CD4-positive, alpha-beta T cell treated with Interleukin-6 at 100 ng/mL for 8 hours (primary cell): ENCODE results near the gene MED27.

ENCODE experiments used
- DNase-seq: peaks from one replicate; pipeline ENCODE4 v3.0.0-alpha.2; 2020; ENCODE audit warnings: mixed read lengths, low spot score

Gene MED27

DNA sequence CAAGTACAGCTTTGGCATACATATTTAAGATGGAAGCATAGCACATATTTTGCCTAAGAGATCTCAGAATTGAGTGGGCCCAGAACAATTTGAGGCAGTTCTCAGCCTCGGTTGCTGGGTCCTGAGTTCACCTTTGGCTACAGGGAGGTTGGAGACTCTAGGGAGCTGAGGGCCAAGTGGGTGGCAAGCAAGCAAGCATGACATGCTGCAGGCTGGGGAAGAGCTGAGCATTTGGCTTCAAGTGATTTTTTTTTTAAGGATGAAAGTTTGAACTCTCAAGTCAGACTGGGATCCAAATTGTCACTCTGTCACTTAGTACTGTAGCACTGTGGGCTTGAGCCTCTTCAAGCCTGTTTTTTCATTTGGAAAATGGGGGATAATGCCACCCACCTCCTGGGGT, 160.5 kb downstream of the MED27 start:
- no peak for DNase-seq

DNA sequence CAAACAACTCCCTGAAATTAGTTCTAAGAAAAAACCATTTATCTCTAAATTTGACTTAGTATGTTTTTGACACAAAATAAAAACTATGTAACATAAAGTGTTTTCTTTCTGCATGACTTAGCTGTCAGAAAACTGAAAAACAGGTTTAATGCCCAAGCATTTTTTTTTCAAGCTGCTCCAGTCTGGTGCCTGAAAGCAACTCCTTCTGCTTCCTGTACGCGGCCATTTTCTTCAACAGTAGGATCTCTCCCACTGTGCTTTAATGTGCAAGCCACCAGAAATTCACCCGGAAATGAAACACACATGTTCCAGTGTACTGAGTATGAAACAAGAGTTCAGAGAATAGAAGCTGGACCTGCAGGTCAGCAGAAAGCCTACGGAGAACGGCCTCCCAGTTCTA, 161.2 kb downstream of the MED27 start:
- no peak for DNase-seq

DNA sequence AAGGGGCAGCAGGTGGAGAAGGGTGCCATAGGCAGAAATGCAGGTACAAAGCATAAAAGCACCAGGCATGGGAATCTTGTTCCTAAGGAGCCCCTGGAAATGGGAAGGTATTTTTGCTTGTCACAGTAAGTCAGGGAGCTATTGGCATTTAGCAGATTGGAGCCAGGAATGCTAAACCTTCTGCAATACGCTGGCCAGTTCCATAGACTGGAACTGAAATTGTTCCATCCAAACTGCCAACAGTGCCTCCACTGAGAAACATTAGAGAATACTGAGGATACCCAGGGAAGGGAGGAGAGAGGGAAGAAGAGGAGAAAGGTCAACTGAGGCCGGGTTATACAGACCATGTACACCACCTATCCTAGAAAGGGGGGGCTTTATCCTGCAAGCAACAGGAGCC, 162.7 kb downstream of the MED27 start:
- DNase-seq = no peak

DNA sequence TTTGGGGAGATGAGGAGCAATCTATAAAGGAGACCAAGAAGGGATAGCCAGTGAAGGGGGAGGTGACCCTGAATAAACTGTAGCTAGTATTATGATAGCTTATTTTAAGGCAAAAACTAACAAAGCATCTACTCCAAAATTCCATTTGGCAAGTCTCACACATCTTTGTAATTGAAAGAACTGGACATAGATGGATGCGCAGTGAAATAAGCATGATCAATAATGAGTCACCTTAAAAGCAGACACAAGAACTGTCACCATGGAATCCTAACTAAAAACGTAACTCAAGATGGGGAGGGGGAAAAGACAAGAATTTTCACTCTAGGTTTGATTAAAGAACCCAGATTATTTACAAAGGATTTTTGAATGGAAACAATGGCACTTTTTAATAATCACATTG, 164.5 kb downstream of the MED27 start:
- DNase-seq = no peak

DNA sequence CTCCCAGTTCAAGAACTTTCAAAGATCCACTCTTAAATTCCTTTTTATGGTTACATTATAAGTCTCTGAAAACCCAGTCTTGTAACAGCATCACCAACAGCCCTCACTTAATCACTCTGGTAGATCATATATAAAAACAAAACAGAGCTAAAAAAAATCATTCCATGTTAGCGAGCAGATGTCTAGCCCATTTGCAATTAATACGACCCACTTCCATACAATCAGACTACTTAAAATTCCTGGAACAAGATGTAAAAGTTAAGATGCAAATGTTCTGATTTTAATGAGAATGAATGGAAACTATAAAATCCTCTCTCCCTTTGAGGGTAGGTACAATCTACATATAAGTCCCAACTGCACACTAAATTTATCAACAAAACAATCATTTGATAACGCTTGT, 167.0 kb downstream of the MED27 start:
- no peak for DNase-seq

DNA sequence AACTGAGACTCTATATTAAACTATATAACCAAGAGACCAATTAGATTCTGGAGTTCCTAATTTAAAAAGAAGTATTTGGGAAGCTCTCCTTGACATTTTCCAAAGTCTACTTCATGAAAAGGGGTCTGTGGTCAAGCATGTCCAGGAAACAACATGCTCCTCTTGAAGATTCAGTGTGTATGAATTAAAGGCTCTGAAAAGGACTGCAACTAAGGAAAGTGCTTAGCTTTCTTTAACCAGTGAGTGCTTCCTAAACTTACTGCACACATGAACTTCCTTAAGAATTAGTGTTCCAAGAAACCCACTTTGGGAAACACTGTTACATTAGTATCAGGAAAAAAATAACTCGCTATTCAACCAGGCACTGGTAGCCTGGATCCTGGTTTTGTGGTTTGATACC, 167.6 kb downstream of the MED27 start:
- no peak for DNase-seq

DNA sequence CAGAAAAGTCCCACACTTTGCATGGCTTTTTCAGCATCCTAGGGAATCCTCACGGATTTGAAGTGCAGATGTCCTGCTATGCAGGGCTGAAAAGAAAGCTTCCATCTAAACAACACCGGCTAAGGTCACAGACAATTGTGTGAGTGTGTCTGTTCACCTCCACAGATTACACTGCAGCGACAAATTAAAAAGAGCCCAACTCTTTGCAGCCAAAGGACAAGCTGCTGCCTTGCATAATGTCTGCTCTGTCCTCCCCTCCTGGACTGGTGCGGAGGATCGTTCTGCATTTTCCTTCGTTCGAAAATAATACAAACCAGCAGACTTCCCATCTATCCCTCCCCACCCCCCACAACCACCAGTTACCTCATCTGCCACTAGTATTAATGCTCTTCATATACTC, 169.1 kb downstream of the MED27 start:
- no peak for DNase-seq

DNA sequence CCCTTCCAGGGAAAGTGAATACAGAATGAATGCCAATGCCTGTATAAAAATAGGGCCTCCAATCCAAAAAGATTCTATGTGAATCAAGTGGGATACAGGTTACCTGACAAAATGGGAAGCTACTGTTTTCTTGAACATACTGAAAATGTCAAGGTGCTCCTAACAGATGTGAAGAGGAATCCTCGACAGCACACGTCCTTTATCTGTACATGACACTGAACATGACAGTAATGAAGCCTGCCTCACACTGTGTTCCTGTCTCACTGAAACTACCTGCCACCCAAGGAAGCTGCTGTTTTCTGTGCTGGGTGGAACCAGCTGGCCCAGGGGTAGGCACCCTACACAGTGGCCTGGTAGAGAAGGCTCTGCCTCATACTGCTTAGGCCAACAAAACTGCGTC, 174.5 kb downstream of the MED27 start:
- no peak for DNase-seq

DNA sequence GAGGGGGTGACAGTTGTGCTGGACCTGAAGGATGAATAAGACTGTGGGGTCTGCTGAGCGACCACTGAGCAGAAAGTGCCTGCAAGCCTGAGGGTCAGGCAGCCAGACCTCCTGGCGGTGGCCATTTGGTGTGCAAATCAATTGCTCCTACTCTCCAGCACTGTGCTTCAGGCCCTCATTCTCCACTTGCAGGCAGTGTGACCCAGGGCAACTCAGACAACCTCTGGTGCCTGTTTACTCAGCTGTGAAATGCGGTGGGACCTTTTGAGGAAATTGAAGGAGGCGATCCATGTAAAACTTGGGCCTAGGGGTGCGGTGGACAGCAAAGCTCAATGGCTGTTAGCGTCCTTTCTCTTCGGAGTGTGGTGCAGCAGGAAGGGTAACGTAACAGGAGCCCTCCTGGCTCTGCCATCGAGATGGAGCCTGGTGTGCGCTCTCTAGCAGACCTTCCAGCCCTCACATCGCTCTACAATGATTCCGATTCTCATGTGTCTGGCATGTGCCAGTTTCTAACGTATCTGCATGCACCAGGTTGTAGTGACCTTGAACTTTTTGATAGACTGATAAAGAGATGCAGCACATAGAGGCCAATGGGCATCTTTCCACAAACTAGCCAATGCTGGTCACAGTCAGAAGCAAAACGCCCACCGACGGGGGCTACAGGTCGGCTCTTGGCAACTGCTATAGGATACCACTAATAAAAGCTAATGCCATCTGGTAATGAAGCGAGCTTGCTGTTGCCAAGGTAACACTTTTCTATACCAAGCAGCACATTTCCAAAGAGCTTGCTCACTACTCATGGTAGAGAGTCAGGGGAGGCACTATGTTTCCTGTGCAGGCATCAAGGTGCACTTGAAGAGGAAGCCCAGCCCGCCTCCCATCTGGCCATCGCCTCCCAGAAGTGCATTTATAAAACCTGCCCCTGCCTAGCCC, 180.1 kb downstream of the MED27 start:
- DNase-seq = no peak

DNA sequence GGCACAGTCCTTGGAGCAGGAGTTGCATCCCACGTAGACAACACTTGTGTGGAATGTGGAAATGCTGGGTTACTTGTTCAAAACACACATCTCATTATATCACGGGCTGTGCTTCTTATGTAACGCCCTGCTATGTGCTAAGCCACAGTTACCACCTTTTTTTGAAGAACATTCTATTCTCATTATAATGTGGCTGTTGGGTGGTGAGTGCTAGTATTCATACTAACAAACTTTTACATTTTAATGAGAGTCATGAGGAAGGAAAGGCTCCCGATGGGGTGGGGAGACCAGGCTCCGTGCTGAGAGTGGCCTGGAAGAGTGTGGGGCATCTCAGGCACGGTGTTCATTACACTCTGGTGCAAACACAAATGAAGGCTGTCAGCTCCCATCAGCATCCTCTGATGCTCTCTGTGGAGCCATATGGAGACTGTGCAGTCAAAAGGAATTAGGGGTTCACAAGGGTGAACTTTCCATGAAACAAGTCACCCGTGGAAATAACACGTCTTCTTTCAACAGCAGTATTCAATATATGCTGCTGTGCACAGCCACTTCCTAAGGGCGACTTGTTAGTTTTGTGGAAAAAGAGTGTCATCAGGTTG, 186.7 kb downstream of the MED27 start:
- DNase-seq = no peak

DNA sequence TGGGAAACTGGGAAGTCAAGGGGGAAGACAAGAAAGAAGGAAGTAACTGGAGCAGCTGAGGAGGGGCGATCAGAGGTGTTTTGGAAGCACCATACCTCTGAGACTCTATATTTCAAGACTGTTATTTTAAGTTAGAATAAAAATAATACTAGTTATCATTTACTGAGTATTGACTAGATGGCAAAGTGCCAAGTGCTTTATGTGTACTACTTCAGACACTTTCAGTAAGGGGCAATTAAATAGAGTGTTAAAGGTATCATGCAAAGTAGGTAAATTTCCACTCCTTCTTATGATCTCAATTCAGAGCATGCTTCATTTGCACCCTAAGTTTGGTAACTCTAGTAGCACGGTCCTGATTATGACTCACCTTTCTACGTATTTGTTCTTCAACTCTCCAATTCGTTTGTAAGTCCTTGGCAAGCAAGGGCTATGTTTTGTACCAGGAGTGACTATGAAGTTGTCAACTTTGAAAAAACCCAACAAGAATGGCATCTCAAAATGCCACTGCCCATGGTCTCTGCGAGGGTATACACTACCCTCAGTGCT, 187.4 kb downstream of the MED27 start:
- no peak for DNase-seq

DNA sequence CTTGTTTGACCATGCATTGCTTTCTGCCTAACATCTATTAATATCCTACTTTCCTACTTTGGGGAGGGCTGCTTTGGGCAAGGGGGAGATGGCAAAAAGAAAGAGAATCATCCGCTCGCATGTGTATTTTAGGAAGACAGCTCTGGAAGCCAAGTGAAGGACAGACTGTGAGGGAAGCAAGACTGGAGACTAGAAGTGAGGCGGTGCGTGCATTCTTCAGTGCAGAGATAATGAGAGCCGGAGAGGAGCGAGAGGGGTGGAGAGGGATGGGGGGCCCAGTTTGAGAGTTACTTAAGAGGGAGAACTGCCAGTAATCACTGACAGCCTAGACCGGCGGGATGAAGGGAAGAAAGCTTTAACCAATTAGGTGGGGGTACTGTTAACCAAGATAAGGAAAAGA, 188.1 kb downstream of the MED27 start:
- DNase-seq = no peak

DNA sequence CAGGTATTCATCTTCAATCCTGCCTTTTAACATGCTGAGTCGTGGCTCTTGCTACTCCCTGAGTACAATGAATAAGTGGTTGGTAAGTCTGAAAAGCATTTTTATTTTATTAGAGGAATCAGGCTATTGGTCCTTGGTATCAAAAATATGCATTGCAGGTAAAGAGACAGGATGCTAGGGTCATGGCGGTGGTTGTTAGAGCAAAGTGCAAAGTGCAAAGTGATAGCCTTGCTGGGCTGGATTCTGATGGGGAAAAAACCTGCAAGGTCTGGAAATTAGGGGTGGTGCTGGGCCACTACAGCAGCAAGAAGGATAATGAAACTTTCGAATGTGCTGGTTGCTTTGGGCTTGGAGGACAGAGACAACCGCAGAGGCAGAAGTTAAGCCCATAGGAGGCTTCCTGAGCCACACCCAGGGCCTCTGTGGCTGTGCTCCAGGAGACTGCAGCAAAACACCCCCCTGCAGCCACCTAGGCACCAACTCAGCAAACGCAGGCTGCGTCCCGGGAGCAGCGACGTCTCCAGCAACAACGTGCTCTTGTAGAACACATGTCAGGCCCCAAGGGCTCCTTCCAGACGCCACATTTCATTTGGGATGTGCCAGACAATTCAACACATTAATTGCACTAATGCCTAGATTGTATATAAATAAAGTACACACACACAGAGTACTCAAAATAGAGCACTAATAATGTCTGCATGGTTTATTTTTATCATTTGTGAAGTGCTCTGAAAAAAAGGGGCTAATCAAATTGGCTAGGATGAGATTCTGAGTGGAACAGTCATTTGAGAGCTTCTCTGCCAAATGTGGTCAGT, 190.0 kb downstream of the MED27 start:
- no peak for DNase-seq

DNA sequence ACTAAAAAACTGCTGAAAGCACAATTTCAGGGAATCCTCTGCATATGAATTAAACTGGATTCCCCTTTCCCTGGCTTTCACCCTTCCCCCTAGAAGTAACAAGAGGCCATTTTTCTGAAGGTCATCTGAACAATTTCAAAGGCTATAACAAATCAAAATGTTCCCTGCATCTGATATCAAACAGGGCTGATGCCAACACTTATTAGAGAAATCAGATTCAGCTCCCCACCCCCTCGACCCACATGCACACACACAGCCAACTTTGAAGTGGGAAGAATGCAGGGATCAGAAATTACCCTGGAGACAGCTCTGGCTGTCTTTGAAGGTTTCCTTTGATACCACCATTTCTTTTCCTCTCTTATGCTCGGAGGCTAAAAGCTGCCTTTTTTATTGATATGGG, 190.7 kb downstream of the MED27 start:
- no peak for DNase-seq

DNA sequence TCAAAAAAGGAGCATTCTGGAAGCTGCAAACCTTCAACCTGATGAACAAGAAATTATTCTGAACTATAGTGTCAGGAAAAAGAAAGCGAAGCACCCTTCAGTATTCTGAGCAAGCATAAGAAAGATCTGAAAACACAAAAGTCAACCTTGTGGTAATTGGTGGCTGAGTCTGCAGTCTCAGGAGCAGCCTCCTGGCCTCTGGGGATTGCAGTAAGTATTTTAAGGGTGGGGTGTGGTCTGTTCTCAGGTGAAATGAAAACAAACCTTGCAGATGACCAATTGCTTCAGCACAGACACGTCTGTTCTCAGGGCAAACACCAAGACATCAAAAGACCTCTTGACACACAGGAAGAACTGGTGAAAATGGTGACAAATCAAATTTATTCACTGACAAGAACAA, 192.0 kb downstream of the MED27 start:
- no peak for DNase-seq

DNA sequence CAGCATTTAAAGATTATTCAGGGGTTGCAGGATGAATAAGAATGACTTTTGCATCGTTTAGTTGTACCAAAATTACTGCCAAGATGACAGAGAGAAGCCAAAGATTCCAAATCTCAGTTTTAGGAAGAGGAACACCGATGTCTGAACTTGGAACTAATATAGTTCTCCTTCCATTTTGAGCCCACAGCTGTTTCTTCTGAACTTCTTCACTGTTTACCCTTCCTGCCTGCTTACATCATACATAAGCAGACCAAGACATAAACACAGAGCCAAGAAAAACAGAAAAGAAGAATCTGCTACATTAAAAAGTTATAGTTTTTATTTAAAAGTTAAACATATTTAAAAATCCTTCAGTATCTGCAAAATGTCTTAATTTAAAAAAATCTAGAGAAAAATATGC, 192.8 kb downstream of the MED27 start:
- no peak for DNase-seq

DNA sequence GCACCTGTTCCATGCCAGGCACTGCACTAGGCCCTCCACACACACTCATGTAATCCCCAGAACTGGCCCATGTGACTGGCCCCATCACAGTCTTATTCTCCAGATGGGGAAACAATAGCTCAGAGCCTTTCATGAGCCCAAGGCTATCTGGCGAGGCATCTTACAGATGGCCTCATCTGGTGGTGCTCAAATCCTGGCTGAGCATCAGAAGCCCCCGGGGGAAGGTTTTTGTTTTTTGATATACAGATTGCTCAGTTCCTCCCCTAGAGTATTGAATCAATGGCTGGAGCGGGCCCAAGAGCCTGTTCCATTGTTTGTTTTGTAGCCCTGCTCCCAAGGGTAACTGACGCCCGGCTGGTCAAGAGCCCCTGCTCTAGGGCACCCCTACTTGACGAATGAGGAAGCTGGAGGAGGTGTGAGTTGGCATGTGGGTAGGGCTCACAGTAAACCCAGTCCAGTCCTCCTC, 194.5 kb downstream of the MED27 start:
- DNase-seq = no peak

DNA sequence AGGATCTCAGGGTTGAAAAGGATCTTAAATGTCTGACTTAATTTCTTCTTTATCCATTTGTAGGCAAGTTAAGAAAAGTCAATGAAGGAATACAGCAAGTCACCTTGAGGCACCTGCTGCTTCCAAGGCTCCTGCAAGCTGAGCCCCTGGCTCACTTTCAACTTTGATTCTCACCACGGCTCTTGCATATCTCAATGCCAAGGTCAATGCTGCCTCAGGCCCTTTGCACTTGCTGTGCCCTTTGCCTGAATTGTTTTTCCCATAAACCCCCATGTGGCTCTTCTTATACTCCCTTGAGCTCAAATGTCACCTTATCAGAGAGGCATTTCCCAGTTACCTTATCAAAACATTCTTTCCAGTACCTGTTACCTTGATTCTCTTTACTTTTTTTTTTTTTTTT, 195.4 kb downstream of the MED27 start:
- DNase-seq = no peak

DNA sequence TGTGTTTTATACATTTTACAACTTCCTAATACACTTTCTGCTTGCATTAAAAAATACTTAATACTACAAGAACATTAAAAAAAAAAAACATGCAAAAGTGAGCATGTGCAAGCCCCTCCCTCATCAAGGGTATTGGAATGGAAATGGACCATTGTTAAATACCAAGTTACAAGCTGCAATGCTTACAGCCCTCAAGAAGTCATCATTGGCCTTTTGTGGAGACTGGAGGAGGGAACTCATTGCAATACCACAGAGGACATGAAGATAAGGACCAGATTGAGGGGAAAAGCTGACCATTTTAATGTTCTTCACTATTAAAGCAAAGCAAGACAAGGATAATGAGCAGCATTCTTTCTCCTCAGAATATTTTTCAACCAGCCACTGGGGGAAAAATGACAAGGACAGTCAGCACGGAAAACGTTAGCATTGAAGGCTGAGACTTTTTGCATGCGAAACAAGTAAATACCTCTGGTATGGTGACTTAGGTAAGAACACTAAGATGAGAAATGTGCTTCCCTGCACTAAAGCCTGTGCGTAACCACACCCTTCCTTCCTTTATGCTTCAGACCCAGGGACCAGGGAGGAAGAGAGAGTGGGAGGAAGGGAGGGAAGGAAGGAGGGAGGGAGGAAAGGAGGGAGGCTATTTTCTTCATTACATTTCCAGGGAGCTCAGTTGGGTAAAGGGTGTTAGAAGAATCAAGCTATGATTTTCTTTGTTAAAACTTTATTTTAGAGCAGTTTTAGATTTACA, 198.7 kb downstream of the MED27 start:
- no peak for DNase-seq

DNA sequence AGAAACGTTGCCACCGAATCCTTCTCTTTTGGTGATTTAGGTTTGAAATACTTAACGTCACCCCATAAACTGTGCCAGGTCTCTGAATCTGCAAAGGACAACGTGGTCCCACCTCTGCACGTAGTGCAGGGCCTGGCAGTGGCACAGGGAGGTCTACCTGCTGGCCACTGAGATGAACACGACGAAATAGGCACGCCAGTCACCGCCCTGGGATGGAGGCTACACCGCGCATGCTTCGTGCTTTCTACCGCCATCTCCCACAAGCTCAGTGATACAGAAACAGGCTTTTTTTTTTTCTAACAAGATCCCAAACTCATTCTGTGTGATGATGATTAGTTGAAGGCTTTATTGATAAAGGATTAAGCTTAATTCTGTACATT, 199.8 kb downstream of the MED27 start:
- DNase-seq = no peak

DNA sequence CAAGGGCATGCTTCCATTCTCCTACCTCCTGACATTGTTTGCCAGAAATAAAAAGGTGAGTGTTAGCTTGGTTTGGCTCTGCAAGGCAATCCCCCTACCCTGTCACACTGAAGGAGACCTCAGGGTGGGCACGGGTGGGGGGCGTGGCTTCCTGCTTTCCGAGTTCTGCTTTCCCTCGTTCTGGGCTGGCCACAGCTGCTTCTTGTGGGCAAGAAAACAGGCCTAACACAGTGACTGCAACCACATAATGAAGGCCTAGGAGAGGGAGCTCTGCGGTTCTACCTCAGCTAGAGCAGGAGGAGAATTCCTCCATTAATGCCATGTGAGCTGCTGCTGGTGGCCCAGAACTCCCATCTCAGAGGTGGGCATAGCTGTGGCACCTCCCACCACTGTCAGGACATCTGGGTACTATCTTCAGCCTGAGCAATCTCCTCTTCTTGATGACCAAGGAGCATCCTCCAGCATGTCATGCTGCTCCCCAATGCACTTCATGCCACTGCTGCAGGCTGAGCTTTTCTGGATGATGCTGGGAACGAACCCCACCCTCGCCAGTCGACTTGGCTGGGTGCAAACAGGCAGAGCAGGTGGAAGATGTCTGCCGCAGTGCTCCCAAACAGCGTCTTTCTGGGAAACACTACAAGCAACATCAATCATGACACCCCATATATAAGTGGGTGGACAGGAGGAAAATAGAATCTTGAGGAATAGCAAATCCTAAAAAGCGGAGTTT, 200.3 kb downstream of the MED27 start:
- DNase-seq = no peak
